ENCODE measurements around the gene PDE4DIP.
"Not testable (repeated sequence)": the region's sequence is repeated elsewhere in the genome, so short reads cannot be mapped to it uniquely, and the experiment has no call there.

PDE4DIP gene

DNA sequence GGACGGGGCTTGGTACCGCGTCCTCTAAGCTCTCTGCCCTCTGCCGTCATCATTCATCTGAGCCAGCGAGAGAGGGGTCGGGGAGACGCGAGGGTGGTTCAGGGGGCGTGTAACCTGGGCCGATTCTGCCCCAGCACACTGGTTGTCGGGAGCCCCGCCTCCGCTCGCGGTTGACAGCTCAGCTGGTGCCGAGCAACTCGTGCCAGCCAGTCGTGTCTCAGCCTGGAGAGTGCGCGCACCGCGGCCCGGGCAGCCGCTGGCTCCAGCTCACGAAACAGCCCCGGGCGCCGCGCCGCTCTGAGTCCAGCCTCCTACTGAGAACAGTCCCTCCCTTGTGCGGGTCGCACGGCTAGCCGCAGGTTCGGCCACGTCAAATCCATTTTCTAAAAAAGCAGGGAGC lies at the start of gene PDE4DIP:
PDE4DIP (plus strand) TSS at position 209 of the 400 bp plus-strand sequence. CDS start 347 bp downstream, outside the sequence.
- not testable (repeated sequence) for DNase-seq

DNA sequence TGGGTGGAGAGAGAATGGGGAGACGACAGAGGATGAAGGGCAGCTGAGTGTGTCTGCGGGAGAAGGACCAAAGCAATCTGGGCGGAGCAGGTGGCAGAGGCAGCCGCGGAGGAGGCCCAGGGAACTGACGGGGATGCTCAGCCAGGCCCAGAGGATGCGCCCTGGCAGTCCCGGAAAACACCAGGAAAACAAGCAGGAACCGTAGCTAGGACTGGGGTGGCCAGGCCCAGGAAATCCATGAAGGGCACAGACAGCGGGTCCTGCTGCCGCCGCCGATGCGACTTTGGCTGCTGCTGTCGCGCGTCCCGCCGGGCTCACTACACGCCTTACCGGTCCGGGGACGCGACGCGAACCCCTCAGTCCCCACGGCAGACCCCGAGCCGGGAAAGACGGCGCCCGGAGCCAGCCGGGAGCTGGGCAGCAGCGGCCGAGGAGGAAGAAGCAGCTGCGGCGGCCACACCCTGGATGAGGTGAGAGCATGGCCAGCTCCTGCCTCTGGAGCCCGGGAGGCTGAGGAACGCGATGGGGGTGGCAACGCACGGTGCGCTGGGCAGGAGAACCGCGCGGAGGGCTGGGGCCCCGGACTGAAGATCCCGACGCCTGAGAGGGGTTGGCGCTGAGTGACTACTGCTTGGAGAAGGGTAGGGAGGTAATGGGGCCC lies 35.8 kb upstream of the PDE4DIP start:
- not testable (repeated sequence) for DNase-seq

DNA sequence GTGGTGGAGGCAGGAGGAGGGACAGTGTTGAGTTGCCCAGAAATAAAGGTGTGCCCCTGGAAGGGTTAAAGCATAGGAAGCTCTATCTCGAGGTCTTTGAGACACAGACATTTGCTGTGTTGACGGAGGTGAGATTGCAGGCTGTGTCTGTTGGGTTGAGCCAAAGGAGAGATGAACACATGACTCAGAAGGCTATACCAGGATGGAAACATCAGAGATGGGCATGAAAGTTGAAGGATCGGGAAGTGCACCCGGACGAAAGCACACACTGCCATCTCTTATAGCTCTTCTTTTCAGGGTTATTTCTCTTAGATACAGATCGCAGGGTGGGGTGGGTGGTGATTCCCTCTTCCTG lies 35.3 kb upstream of the PDE4DIP start:
- not testable (repeated sequence) for DNase-seq

DNA sequence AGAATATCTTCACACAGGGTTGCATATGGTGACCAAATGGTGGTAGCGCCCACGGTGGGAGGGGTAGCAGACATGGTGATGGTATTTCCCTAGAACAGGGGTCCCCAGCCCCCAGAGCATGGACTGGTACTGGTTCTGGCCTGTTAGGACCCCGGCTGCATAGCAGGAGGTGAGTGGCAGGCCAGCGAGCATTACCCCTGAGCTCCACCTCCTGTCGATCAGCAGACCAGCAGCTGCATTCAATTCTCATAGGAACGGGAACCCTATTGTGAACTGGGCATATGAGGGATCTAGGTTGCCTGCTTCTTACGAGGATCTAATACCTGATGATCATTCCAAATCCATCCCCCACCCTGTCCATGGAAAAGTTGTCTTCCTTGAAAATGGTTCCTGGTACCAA lies 22.0 kb upstream of the PDE4DIP start:
- DNase-seq, result not testable (repeated sequence)

DNA sequence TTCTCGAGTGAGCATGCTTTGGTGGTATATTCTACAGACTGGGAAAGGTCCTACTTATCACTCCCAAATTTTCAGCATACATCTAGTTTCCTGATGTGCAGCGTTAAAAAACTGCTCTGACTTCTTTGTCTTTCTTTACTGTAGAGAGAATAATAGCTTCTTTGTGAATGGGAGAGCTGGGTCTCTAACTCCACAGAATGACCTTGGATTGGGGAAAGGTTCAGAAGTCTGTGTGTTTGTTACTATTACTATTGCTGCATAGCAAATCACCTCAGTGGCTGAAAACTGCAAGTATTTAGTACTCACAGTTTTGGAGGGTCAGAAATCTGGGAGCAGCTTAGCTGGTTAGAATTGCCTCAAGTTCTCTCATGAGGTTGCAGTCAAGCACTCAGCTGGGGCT lies 20.4 kb upstream of the PDE4DIP start:
- not testable (repeated sequence) for DNase-seq

DNA sequence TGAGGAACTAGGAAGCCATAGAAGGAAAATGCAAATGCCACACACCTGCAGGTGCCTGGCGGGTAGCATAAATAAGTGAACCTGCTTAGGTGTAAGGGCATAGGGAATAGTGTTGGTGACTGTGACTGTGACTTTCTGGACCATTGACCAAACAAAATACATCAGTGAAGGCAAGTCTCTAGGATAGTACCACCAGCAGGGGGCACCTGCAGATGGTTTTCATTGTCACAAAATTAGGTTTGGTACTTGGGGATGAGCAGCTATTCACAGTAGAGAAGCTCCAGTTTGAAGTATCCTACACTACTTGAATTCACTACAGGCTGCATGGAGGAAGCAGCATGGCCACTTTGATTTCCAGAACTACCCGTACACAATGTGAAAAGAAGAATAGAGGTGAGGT lies 19.2 kb upstream of the PDE4DIP start:
- DNase-seq, result not testable (repeated sequence)

DNA sequence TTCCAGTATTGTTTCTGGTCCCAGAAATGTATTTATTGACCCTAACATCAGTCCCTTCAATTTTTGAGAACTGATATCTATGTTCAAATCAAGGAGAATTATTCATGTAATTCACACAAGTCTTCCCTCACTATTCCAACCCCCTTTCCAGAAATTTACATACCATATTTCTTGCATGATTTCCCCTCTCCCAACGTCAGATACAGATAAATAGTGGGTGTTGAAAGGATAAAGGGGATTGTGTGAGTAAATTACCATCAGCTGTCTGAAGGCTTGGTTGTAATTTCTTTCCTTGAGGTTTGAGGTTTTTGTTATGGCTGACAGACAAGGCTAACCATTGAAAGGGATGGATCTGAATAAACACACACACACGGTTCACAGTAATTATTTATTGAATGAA lies 15.7 kb upstream of the PDE4DIP start:
- DNase-seq, result not testable (repeated sequence)

DNA sequence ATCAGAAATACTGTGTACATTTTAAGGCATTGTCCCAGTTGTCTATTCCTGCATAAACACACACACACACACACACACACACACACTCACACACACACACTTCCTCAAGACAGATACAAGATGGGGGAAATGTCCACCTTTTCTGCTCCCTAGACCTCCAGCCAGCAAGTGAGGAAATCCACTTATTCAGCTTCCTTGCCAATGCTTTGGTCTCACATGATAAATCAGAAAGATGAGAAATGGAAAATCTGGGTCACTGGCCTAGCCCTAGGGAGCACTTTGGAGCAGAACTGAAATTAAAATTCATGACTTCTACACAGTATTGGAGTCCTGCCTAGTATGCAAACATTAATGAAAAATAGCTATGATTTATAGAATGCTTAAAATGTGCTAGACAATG lies 15.3 kb upstream of the PDE4DIP start:
- DNase-seq, result not testable (repeated sequence)

DNA sequence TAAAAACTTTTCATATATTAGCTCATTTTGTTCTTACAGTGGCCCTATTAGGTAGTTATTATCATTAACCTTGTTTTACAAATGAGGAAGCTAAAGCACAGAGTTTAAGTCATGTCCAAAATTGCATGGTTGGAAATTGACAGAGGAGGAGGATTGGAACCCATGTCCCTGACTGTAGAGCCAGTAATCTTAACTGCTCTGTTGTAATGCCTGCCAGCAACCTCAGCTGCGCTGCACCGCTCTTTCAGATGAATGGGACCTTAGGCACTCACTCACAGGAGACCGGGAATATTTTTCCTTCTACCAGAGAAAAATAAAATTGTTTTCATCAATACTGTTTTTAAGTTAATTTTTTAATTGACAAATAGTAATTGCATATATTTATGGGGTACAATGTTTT lies 14.9 kb upstream of the PDE4DIP start:
- not testable (repeated sequence) for DNase-seq

DNA sequence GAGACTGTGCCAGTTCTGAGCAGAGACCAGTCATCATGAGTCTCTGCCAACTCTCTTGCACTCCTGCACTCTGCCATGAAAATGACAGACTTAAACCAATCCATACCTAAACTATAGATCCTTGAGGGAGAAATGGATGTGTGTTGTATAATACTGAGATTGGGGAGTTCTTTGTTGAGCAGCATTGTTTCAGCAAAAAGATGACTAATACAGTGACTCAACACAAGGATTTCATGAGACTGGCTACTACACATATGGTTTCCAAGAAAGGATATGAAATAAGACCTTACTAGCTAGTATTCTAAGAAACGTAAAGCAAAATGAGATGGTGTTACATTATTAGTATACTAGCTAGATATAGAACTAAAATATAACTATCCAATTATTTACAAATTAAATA lies 3.0 kb upstream of the PDE4DIP start:
- DNase-seq, result not testable (repeated sequence)

DNA sequence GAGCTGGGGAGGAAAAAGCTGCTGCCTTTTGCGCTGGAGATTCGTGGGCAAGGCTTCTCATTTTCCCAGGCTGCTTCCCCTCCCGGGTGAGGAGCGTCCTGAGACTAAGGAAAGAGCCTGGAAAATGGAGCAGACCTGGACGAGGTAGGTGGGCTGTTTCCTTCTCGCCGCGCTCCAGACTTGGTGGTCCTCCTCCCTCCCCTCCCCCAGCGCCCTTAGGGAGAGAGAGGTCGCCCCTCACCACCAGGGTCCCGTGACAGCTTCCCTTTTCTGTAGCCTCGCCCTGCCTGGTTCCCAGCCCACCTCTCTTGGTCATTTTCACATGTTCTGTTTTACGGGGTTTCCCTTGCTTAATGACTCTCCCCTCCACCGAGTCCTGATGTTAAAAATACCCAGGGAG lies 423 bp downstream of the PDE4DIP start:
- DNase-seq, result not testable (repeated sequence)

DNA sequence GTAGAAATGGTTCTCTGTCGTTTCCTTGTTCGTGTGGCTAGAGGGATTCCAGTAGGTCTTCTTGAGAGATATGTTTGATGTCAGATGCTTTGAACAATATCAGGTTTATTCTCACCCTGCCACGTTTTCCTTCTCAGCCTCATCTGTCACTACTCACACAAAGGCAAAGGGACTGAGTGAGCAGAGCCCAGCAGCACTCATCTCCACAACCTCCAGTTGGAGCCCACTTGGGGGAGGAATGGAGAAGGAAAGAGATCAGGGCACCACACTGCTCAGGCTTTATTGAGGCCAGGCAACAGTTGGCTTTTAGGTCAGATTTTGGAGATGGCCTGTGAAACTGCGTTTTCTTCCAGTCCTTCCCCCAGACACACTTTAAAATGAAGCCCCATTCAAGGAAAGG lies 840 bp downstream of the PDE4DIP start:
- not testable (repeated sequence) for DNase-seq

DNA sequence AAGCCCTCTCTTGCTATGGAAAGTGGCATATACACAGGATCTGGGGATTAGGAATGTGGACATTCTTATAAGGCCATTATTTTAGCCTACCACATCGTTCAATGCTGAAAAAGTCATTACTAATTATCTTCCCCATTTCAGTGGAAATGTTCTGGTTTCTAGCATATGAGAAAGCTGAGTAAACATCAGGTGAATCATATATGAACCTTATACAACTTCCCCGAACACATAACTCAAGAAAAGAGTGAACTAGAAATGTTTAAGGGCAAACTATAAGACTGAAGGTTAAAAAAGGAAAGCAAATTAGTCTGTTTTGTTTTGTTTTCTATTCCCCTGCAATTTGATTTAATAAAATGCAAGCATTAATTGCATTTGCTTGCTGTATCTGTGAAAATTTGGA lies 6.1 kb downstream of the PDE4DIP start:
- not testable (repeated sequence) for DNase-seq

DNA sequence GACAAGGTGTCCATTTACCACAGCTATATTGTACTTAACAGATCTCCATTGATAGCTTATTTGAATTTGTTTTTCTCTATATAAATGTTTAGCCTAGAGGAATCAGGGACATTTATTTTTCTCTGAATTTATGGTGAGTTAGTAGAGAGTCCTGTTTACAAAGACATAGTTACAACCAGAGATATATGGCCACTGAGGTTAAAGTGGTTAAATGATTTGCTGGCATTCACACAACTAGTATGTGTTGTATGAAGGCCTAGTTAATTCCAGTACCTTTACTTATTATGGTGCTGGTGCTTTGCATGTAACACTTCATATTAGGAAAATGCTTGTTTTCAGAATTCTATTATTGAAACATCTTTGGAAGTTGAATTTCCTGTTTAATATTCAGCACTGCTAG lies 6.6 kb downstream of the PDE4DIP start:
- DNase-seq, result not testable (repeated sequence)

DNA sequence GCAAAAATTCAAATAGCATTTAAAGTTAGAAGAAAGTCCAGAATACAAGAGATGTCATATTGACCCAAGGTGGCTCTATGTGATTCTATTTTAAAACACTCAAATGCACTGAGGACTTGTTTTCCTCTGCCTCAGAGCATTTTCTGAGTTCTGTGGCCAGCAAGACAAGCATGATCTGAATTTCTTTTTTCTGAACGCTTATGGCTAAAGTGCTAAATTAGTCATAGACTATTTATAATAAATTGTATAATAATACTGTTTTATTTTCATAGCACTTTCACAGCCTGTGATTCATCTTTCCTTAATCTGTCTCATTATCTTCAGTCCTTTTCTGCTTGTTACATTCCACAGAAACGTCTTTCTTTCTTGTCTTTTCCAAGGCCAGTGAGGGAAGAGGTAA lies 7.5 kb downstream of the PDE4DIP start:
- DNase-seq, result not testable (repeated sequence)

DNA sequence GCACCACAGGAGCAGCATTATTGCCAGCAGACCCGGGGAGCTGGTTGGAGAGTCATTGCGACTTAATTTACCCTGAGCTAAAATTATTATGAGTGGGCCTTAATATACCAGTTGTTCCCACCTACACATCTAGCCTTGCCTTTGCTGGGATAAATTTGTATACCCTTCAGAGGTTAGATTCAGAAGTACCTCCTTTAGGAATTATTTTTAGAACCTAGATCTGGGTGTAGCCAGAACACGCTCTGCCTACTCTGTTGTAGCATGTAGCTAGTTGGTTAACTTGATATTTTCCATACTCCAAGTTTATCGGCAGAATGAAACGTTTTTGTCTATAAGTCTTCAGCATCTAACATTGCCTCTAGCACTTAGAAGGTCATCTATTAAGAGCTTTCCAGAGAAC lies 9.1 kb downstream of the PDE4DIP start:
- not testable (repeated sequence) for DNase-seq

DNA sequence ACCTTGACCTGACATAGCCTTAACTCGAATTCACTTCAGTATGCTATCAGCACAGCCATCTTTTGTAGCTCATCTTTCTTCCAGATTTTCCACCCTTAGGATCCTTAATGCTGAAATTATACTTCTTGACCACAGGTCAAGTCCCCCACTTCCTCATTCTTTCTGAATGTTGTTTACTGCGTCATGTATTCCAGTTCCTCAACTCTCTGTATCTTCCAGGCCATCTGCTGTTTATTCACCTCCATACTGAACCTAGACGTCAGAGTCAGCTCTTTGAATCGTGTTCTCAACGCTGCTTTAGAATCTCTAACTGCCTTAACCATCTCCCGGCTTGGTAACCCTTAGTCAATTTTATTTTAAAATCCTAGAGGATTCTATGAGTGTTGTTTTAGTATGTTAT lies 9.8 kb downstream of the PDE4DIP start:
- not testable (repeated sequence) for DNase-seq

DNA sequence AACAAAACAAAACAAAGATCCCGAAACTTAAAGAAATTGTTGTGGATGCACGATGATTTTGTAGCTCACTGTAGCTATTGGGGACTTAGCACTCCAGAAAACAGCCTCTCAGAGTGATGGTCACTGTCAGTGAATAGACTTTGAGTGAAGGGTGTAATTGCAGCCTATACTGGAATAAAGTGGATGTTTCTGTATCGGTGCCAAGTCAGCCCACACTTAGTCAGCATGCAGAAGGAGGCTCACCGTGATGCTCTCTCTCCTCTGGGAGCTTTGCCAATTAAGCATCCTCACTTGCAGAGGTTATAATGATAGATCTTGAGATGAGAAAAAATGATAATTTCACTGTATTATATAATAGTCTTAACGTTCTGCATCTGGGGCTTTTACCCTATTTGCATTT lies 11.1 kb downstream of the PDE4DIP start:
- not testable (repeated sequence) for DNase-seq

DNA sequence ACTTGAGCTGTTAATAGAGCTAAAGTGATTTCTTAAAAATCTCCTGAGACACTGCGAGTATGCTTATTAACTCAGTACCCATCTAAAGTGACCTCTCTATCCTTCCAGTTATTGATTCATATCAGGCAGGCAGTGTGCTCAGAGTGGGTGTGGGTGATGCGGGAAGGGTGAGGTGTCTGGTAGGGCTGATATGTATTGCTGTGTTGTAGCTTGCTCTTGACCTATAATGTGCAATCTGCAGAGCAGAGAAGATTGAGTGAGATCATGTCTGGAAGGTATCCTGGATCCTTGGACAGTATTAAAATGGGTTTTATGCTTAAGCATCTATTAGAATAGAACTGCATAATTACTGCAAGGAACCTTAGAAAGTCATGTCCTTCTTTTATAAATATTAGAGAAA lies 15.8 kb downstream of the PDE4DIP start:
- not testable (repeated sequence) for DNase-seq

DNA sequence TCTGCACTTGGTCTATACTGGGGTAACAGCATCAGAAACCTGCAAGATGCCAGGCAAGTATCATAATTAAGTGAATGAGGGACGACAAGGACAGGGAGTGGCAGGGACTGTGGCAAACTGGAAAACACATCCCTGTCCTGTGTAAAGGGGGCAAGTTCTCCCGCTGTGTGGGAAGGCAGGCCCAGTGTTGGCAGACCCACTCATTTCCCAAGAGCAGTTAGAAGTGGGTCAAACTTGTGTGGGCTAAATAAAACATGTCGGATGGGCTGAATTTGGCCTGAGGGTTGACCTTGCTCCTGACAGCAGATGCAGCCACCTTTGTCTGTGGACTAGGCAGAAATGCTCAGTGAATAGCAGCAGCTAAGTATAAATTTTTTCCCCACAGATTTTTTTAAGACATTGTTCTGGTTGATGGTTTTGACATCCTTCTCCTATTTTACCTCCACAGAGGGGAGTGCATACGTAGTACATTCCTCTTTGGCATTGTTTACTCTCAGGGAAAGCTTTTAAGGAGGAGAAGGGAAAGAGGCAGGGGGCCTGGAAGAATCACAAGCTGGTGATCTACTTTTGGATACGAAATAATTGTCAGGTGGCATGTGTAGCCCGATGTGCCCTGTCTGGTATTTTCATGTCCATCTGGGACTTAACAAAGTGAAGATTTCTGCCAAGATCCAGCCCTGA lies 16.5 kb downstream of the PDE4DIP start:
- not testable (repeated sequence) for DNase-seq

DNA sequence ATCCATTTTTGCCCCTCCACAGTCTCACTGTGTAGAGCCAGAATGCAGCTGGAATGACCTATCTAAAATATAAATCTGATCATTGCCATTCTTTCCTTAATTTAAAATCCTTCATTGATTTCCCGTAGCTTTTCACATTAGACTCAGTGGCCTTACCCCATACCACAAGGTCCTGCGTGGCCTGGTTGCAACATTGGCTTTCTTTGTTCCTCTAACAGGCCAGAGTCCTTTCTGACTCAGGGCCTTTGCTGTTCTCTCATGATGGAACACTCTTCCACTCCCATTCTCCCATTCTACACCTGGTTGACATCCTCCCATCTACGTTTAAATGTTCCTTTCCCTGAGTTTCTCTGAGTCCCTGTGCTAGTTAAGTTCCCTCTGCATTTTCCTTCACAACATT lies 18.4 kb downstream of the PDE4DIP start:
- DNase-seq, result not testable (repeated sequence)

DNA sequence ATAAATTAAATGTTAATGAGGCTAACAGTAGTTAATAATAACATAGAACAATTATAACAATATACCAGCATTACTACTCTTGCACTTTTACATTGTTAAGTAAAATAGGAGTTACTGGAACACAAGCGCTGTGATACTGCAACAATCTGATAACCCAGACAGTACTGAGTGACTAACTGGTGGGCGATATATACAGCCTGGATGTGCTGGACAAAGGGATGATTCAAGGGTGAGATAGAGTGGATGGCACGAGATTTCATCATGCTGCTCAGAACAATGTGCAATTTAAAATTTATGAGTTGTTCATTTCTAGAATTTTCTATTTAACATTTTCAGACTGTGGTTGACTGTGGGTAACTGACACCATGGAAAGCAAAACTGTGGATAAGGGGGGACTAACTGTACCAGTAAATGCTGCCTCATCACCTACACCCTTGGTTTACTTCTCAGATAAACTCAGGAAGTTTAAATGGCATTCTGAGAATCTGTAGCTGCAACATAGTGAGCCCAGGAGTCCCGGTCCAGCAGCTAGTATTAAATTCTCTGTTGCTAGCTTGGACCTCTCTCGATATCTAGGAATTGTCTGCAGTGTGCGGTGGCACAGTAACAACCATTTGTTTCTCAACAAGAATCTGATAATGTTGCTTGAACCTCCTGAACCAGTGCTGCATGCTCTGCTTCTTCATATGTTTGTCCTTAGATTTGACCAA lies 24.9 kb downstream of the PDE4DIP start:
- not testable (repeated sequence) for DNase-seq

DNA sequence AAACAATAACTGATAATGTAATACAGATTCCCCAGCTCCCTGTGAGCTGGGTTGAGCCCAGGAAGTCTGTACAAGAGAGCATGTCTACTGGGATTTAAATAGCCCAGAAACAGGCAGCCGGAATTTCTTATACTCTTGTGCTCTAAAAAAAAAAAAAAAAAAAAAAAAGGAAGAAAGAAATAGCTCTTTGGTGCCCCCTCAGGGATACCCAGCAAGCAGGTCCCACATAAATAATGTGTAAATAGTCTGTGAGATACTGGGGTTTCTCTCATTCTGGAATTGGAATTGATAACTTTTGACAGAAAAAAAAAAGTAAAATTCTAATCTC lies 25.4 kb downstream of the PDE4DIP start:
- not testable (repeated sequence) for DNase-seq

Measured in fibroblast of upper back skin (primary cell).